ENCODE results near the gene KRTAP20-2. TPM values are rescaled to one million over a fixed set of nuclear protein-coding genes. Genes with fewer than 3 reads are reported as not detected.

KRTAP20-2 gene
- not detected for total RNA-seq

- H3K36me3 Mint-ChIP-seq: no peaks in the 10 kb centered on the region
- no peak within 1 kb of the TSS for H3K27ac Mint-ChIP-seq
- no peak within 1 kb of the TSS for H3K4me3 Mint-ChIP-seq
- ATAC-seq (ENCODE audit: low read depth) (no peak), DNase-seq (no peak)
- H3K9me3 Mint-ChIP-seq: peaks cover 3% of the 10 kb centered on the region
- POLR2A ChIA-PET: no interaction called here
- no peaks in the 10 kb centered on the region for H3K27me3 Mint-ChIP-seq
- H3K4me1 Mint-ChIP-seq: no peaks in the 10 kb centered on the region
Measured at GRCh38 chr21:30634906-30635305, at the start of gene KRTAP20-2. Gene KRTAP20-2 (plus strand): TSS chr21:30635206. CDS start chr21:30635264, 58 bp downstream.

GRCh38 chr21:30590297-30590696, 44.7 kb upstream of the KRTAP20-2 start, which contains the start of gene KRTAP22-2:
Gene KRTAP22-2 (minus strand): TSS chr21:30590397.
- POLR2A ChIA-PET: no interaction called here
- ATAC-seq (ENCODE audit: low read depth) (no peak), DNase-seq (no peak)

GRCh38 chr21:30592140-30592539, 42.9 kb upstream of the KRTAP20-2 start, which contains the start of gene KRTAP6-3:
Gene KRTAP6-3 (plus strand): TSS chr21:30592440. CDS start chr21:30592446, 6 bp downstream.
- Mint-ChIP-seq H3K4me1 (no peaks in the 10 kb centered on the region), H3K4me3 (no peak within 1 kb of the TSS), H3K36me3 (no peaks in the 10 kb centered on the region), H3K27me3 (no peaks in the 10 kb centered on the region), H3K9me3 (peaks cover 2% of the 10 kb centered on the region), H3K27ac (no peak within 1 kb of the TSS)
- POLR2A ChIA-PET: no interaction called here
- ATAC-seq (ENCODE audit: low read depth) (no peak), DNase-seq (no peak)

More at GRCh38 chr21:30590297-30590696, 44.7 kb upstream of the KRTAP20-2 start, which contains the start of gene KRTAP22-2:
- Mint-ChIP-seq H3K9me3 (no peaks in the 10 kb centered on the region), H3K27me3 (no peaks in the 10 kb centered on the region), H3K36me3 (no peaks in the 10 kb centered on the region), H3K27ac (no peak within 1 kb of the TSS), H3K4me3 (no peak within 1 kb of the TSS), H3K4me1 (no peaks in the 10 kb centered on the region)

GRCh38 chr21:30598802-30599201, 36.2 kb upstream of the KRTAP20-2 start, which contains the start of gene KRTAP6-2:
Gene KRTAP6-2 (minus strand): TSS chr21:30598902. CDS start chr21:30598874, 28 bp downstream.
- peaks cover 6% of the 10 kb centered on the region for H3K9me3 Mint-ChIP-seq
- no peak for ATAC-seq (ENCODE audit: low read depth)

GRCh38 chr21:30600787-30601186, 34.2 kb upstream of the KRTAP20-2 start, which contains the start of gene KRTAP22-1:
Gene KRTAP22-1 (plus strand): TSS chr21:30601087.
- DNase-seq (no peak), ATAC-seq (ENCODE audit: low read depth) (no peak)
- POLR2A ChIA-PET: no interaction called here
- Mint-ChIP-seq H3K9me3 (peaks cover 6% of the 10 kb centered on the region), H3K27me3 (no peaks in the 10 kb centered on the region), H3K36me3 (no peaks in the 10 kb centered on the region), H3K4me1 (no peaks in the 10 kb centered on the region), H3K4me3 (no peak within 1 kb of the TSS), H3K27ac (no peak within 1 kb of the TSS)

More at GRCh38 chr21:30598802-30599201, 36.2 kb upstream of the KRTAP20-2 start, which contains the start of gene KRTAP6-2:
- no peak within 1 kb of the TSS for H3K4me3 Mint-ChIP-seq
- H3K27ac Mint-ChIP-seq: no peak within 1 kb of the TSS
- no peaks in the 10 kb centered on the region for H3K4me1 Mint-ChIP-seq
- POLR2A ChIA-PET: no interaction called here
- no peaks in the 10 kb centered on the region for H3K36me3 Mint-ChIP-seq
- H3K27me3 Mint-ChIP-seq: no peaks in the 10 kb centered on the region
- DNase-seq: no peak

GRCh38 chr21:30605968-30606367, 29.0 kb upstream of the KRTAP20-2 start:
- POLR2A ChIA-PET: no interaction called here
- Mint-ChIP-seq H3K27me3 (no peaks in the 10 kb centered on the region), H3K36me3 (no peaks in the 10 kb centered on the region), H3K4me3 (no peak overlapping the region), H3K4me1 (no peaks in the 10 kb centered on the region), H3K27ac (no peak overlapping the region), H3K9me3 (peaks cover 9% of the 10 kb centered on the region)
- no peak for DNase-seq
- ATAC-seq (ENCODE audit: low read depth): no peak

- peaks cover 9% of the 10 kb centered on the region for H3K9me3 Mint-ChIP-seq
- no peak overlapping the region for H3K27ac Mint-ChIP-seq
- POLR2A ChIA-PET: no interaction called here
- no peaks in the 10 kb centered on the region for H3K27me3 Mint-ChIP-seq
- H3K36me3 Mint-ChIP-seq: no peaks in the 10 kb centered on the region
- no peaks in the 10 kb centered on the region for H3K4me1 Mint-ChIP-seq
- ATAC-seq (ENCODE audit: low read depth) (no peak), DNase-seq (no peak)
- no peak overlapping the region for H3K4me3 Mint-ChIP-seq
Measured at GRCh38 chr21:30612132-30612531, 22.9 kb upstream of the KRTAP20-2 start.

- H3K4me3 Mint-ChIP-seq: no peak within 1 kb of the TSS
- ATAC-seq (ENCODE audit: low read depth): no peak
- no peaks in the 10 kb centered on the region for H3K27me3 Mint-ChIP-seq
- POLR2A ChIA-PET: no interaction called here
- H3K4me1 Mint-ChIP-seq: no peaks in the 10 kb centered on the region
- peaks cover 9% of the 10 kb centered on the region for H3K9me3 Mint-ChIP-seq
- no peak for DNase-seq
- H3K36me3 Mint-ChIP-seq: no peaks in the 10 kb centered on the region
- H3K27ac Mint-ChIP-seq: no peak within 1 kb of the TSS
Measured at GRCh38 chr21:30613836-30614235, 21.2 kb upstream of the KRTAP20-2 start, which contains the start of gene KRTAP6-1. Gene KRTAP6-1 (minus strand): TSS chr21:30613930. CDS start chr21:30613904, 26 bp downstream.

GRCh38 chr21:30615199-30615598, 19.8 kb upstream of the KRTAP20-2 start:
- no peak overlapping the region for H3K27ac Mint-ChIP-seq
- H3K9me3 Mint-ChIP-seq: peaks cover 9% of the 10 kb centered on the region
- ATAC-seq (ENCODE audit: low read depth) (no peak), DNase-seq (no peak)
- POLR2A ChIA-PET: no interaction called here
- H3K4me1 Mint-ChIP-seq: no peaks in the 10 kb centered on the region
- H3K36me3 Mint-ChIP-seq: no peaks in the 10 kb centered on the region
- H3K27me3 Mint-ChIP-seq: no peaks in the 10 kb centered on the region
- no peak overlapping the region for H3K4me3 Mint-ChIP-seq

- no peaks in the 10 kb centered on the region for H3K27me3 Mint-ChIP-seq
- no peaks in the 10 kb centered on the region for H3K4me1 Mint-ChIP-seq
- no peaks in the 10 kb centered on the region for H3K36me3 Mint-ChIP-seq
- H3K27ac Mint-ChIP-seq: no peak within 1 kb of the TSS
- peaks cover 6% of the 10 kb centered on the region for H3K9me3 Mint-ChIP-seq
- H3K4me3 Mint-ChIP-seq: no peak within 1 kb of the TSS
- no peak for DNase-seq
- POLR2A ChIA-PET: no interaction called here
- ATAC-seq (ENCODE audit: low read depth): no peak
Measured at GRCh38 chr21:30616125-30616524, 18.9 kb upstream of the KRTAP20-2 start, which contains the start of gene KRTAP20-1. Gene KRTAP20-1 (plus strand): TSS chr21:30616425. CDS start chr21:30616455, 30 bp downstream.

GRCh38 chr21:30620080-30620479, 14.9 kb upstream of the KRTAP20-2 start:
- no peak overlapping the region for H3K4me3 Mint-ChIP-seq

GRCh38 chr21:30620522-30620921, 14.5 kb upstream of the KRTAP20-2 start, which contains the start of gene KRTAP20-4:
Gene KRTAP20-4 (plus strand): TSS chr21:30620627.
- no peak within 1 kb of the TSS for H3K27ac Mint-ChIP-seq
- H3K4me1 Mint-ChIP-seq: no peaks in the 10 kb centered on the region
- H3K36me3 Mint-ChIP-seq: no peaks in the 10 kb centered on the region
- POLR2A ChIA-PET: no interaction called here
- no peak for DNase-seq
- no peaks in the 10 kb centered on the region for H3K9me3 Mint-ChIP-seq
- H3K27me3 Mint-ChIP-seq: no peaks in the 10 kb centered on the region
- no peak for ATAC-seq (ENCODE audit: low read depth)
- H3K4me3 Mint-ChIP-seq: no peak within 1 kb of the TSS

More at GRCh38 chr21:30620080-30620479, 14.9 kb upstream of the KRTAP20-2 start:
- POLR2A ChIA-PET: no interaction called here
- H3K27me3 Mint-ChIP-seq: no peaks in the 10 kb centered on the region
- no peaks in the 10 kb centered on the region for H3K9me3 Mint-ChIP-seq
- DNase-seq (no peak), ATAC-seq (ENCODE audit: low read depth) (no peak)
- no peaks in the 10 kb centered on the region for H3K36me3 Mint-ChIP-seq
- H3K4me1 Mint-ChIP-seq: no peaks in the 10 kb centered on the region
- H3K27ac Mint-ChIP-seq: no peak overlapping the region

GRCh38 chr21:30623362-30623761, 11.6 kb upstream of the KRTAP20-2 start:
- ATAC-seq (ENCODE audit: low read depth): no peak
- Mint-ChIP-seq H3K4me3 (no peak overlapping the region), H3K27me3 (no peaks in the 10 kb centered on the region), H3K27ac (no peak overlapping the region), H3K36me3 (no peaks in the 10 kb centered on the region), H3K9me3 (no peaks in the 10 kb centered on the region), H3K4me1 (no peaks in the 10 kb centered on the region)
- DNase-seq: no peak
- POLR2A ChIA-PET: no interaction called here

GRCh38 chr21:30625449-30626165, 9.4 kb upstream of the KRTAP20-2 start:
- ATAC-seq (ENCODE audit: low read depth): no peak
- H3K4me3 Mint-ChIP-seq: no peak overlapping the region
- H3K27me3 Mint-ChIP-seq: no peaks in the 10 kb centered on the region
- H3K36me3 Mint-ChIP-seq: no peaks in the 10 kb centered on the region
- DNase-seq: no peak
- POLR2A ChIA-PET: no interaction called here
- no peaks in the 10 kb centered on the region for H3K4me1 Mint-ChIP-seq
- no peak overlapping the region for H3K27ac Mint-ChIP-seq
- no peaks in the 10 kb centered on the region for H3K9me3 Mint-ChIP-seq

All from activated naive CD8-positive, alpha-beta T cell treated with anti-CD3 and anti-CD28 coated beads, Interleukin-2, amount 10 ng/mL, durations not matched to agents 7 days and 5 days (primary cell).